K562 (cell line): ENCODE results near the gene TMEFF2. TPM values are rescaled to one million over a fixed set of nuclear protein-coding genes. Genes with fewer than 3 reads are reported as not detected.

Experiments
- ATAC-seq: fragments of 200-7000 bp; cut with Tn5 transposase; 3 replicates; pipeline ENCODE4 v1.9.1; 2020; ENCODE audit warnings: moderate library complexity
- BruUV-seq: library from RNA; stranded (reverse); fragments of 400-500 nt; replicated peaks from 2 replicates; lab custom pipeline; 2021; lab: Mats Ljungman, UMichigan
- CTCF ChIA-PET: fragments of 300-600 bp; formaldehyde crosslinking; extraction: SDS; loops from one replicate; lab custom pipeline; 2021; ENCODE audit warnings: low intra/inter-chr PET ratio; lab: Yijun Ruan, JAX
- POLR2A ChIA-PET: fragments of 300-600, 350-650 bp; sonication (Branson Sonifier 250); formaldehyde crosslinking; extraction: SDS; loops from one replicate; lab custom pipeline; 2021; ENCODE audit warnings: antibody characterized with exemption, inconsistent platforms; lab: Yijun Ruan, JAX
- DNase-seq, 4 experiments: peaks; one replicate each; pipeline versions ENCODE4 v3.0.0 to v3.0.0-alpha.2; 2011 to 2018; ENCODE audit warnings: low spot score in 3 of 4, mixed read lengths in 3 of 4; ENCODE audit errors: extremely low read depth in 1 of 4
- FAIRE-seq: peaks from 2 replicates; lab custom pipeline; 2011; peaks lifted over from hg19 to GRCh38; lab: Jason Lieb, UNC
- H2AFZ ChIP-seq: 2 replicates; pipeline ENCODE4 v1.6.0; 2011; ENCODE audit warnings: low read depth, low read length, control low read depth, inconsistent platforms
- H3K27ac ChIP-seq: fragments of 200-600 bp; 3 replicates; pipeline ENCODE4 v1.8.0; 2011; ENCODE audit warnings: low read depth, mild to moderate bottlenecking, control low read depth, inconsistent platforms, low read length, moderate library complexity, mixed read lengths; ENCODE audit errors: extremely low read depth
- H3K27me3 ChIP-seq, 2 experiments: fragments of 300-600 bp in 1 of 2; 2 replicates in 1 of 2; 3 replicates in 1 of 2; pipeline versions ENCODE4 v1.6.0 to v1.8.0; 2011; ENCODE audit warnings: inconsistent platforms in 2 of 2, low read length in 2 of 2, mild to moderate bottlenecking in 1 of 2, mixed read lengths in 1 of 2, moderate library complexity in 1 of 2; ENCODE audit not compliant: control insufficient read depth in 2 of 2, insufficient read depth in 2 of 2
- H3K36me3 ChIP-seq: fragments of 300-600 bp; 3 replicates; pipeline ENCODE4 v1.8.0; 2011; ENCODE audit warnings: mild to moderate bottlenecking, low read length, inconsistent platforms; ENCODE audit not compliant: control insufficient read depth, insufficient read depth
- H3K4me1 ChIP-seq, 2 experiments: fragments of 200-600 bp in 1 of 2; replicated peaks in 1 of 2; 2 replicates in 1 of 2; 3 replicates in 1 of 2; pipeline versions ENCODE4 v1.5.1 to v1.8.0; 2011; ENCODE audit warnings: inconsistent platforms in 2 of 2, low read length in 2 of 2, mild to moderate bottlenecking in 1 of 2, mixed read lengths in 1 of 2, moderate library complexity in 1 of 2; ENCODE audit not compliant: control insufficient read depth in 2 of 2, insufficient read depth in 2 of 2
- H3K4me2 ChIP-seq: 2 replicates; pipeline ENCODE4 v1.6.1; 2011; ENCODE audit warnings: low read length, control low read depth, inconsistent platforms, mixed read lengths; ENCODE audit not compliant: insufficient read depth
- H3K4me3 ChIP-seq: fragments of 200-600 bp; sonication (generic), shearing (Covaris generic); 2 replicates; pipeline ENCODE4 v1.5.1; 2016; ENCODE audit warnings: control low read depth, inconsistent platforms
- H3K79me2 ChIP-seq: fragments of 200-600 bp; 3 replicates; pipeline ENCODE4 v1.8.0; 2011; ENCODE audit warnings: low read length, inconsistent platforms; ENCODE audit not compliant: control insufficient read depth, insufficient read depth
- H3K9ac ChIP-seq, 2 experiments: 2 replicates each; pipeline versions ENCODE4 v1.6.0 to v1.6.1; 2011; ENCODE audit warnings: low read depth in 2 of 2, low read length in 2 of 2, control low read depth in 1 of 2, inconsistent platforms in 1 of 2, mild to moderate bottlenecking in 1 of 2, mixed read lengths in 1 of 2; ENCODE audit not compliant: insufficient read depth in 1 of 2
- H3K9me1 ChIP-seq: one replicate; pipeline ENCODE4 v1.6.0; 2011; ENCODE audit warnings: inconsistent platforms, mild to moderate bottlenecking, low read length, moderate library complexity; ENCODE audit not compliant: control insufficient read depth, insufficient read depth
- H3K9me3 ChIP-seq: replicated peaks from 2 replicates; pipeline ENCODE4 v1.5.1; 2011; ENCODE audit warnings: low read depth, low read length, inconsistent platforms; ENCODE audit not compliant: control insufficient read depth, insufficient read depth
- H4K20me1 ChIP-seq: replicated peaks from 2 replicates; pipeline ENCODE4 v1.6.1; 2011; ENCODE audit warnings: low read length, inconsistent platforms, mixed read lengths; ENCODE audit not compliant: control insufficient read depth, insufficient read depth
- E2F5 ChIP-seq: sonication (generic); formaldehyde crosslinking; IDR thresholded peaks from 2 replicates; pipeline ENCODE4 v1.8.0; 2022; ENCODE audit warnings: mild to moderate bottlenecking, missing genetic modification reagents
- GTF3C2 ChIP-seq: IDR thresholded peaks from 3 replicates; pipeline ENCODE4 v1.6.1; 2011; ENCODE audit warnings: borderline replicate concordance, mild to moderate bottlenecking, moderate library complexity; ENCODE audit not compliant: insufficient read length; ENCODE audit errors: extremely low read depth
- OTX1 ChIP-seq: fragments of 450-650 bp; formaldehyde crosslinking; IDR thresholded peaks from 2 replicates; pipeline ENCODE4 v1.4.0; 2022; ENCODE audit warnings: mild to moderate bottlenecking
- RAD21 ChIP-seq, 2 experiments: fragments of 250-450 bp in 1 of 2; fragments of 450-650 bp in 1 of 2; sonication (Bioruptor Pico) in 1 of 2; formaldehyde crosslinking in 1 of 2; IDR thresholded peaks in 1 of 2; conservative IDR thresholded peaks in 1 of 2; 2 replicates each; pipeline versions ENCODE4 v1.4.0 to v1.8.0; 2020 to 2022; ENCODE audit warnings: mild to moderate bottlenecking in 2 of 2, moderate library complexity in 1 of 2
- ZBTB8A ChIP-seq: fragments of 450-650 bp; IDR thresholded peaks from 2 replicates; pipeline ENCODE4 v1.6.1; 2018; ENCODE audit warnings: mild to moderate bottlenecking, moderate library complexity; ENCODE audit not compliant: partially characterized antibody
- WGBS: fragments of 100-300 bp; shearing (Covaris generic); methylation state at CpG from one replicate; pipeline ENCODE4 v1.1.6; 2016; ENCODE audit warnings: low coverage, mixed read lengths; ENCODE audit not compliant: insufficient coverage; ENCODE audit errors: missing lambda C conversion rate; 5-methylcytosine and 5-hydroxymethylcytosine counted together
- in situ Hi-C: fragments of 300-500 bp; cut with MboI; formaldehyde crosslinking; loops from 4 replicates; pipeline ENCODE4 v1.15.0; 2018; ENCODE audit warnings: inconsistent platforms, mixed read lengths
- intact Hi-C: fragments of 100-400 bp; cut with micrococcal nuclease; formaldehyde crosslinking; loops from 2 replicates; pipeline ENCODE4 v1.14.2; 2022
- polyA plus RNA-seq, 8 experiments: library from polyadenylated mRNA; depleted of rRNA in 4 of 8; stranded (reverse) in 5 of 8; unstranded in 3 of 8; fragments of >200 nt; fragmentation: Nextera tagmentation in 2 of 8; fragmentation: Illumina TruSeq in 1 of 8; extraction: Ambion mirVana in 2 of 8; extraction: Trizol in 1 of 8; gene quantifications; 2 replicates each; pipeline versions ENCODE4 v1.2.1 to v1.2.3, GENCODE V29; 2011 to 2014; ENCODE audit warnings: inconsistent platforms in 1 of 8, missing spikeins in 1 of 8
- total RNA-seq, 7 experiments: library from RNA; depleted of rRNA in 6 of 7; stranded (reverse); fragments of >200 nt in 6 of 7; fragmentation: Illumina TruSeq in 2 of 7; extraction: Trizol in 2 of 7; gene quantifications; 2 replicates each; pipeline versions ENCODE4 v1.2.1 to v1.2.3, GENCODE V29; 2011 to 2021; ENCODE audit warnings: low replicate concordance in 1 of 7
- TF ChIP-seq, protein P1 (sequence below), 2 experiments: IDR thresholded peaks in 1 of 2; conservative IDR thresholded peaks in 1 of 2; 2 replicates each; pipeline ENCODE4 v1.6.1; 2016; ENCODE audit warnings: low read depth in 2 of 2, mild to moderate bottlenecking in 1 of 2, missing compliant biosample characterization in 1 of 2, missing genetic modification characterization in 1 of 2, moderate library complexity in 1 of 2
- TF ChIP-seq, protein P2 (sequence below): sonication (generic); formaldehyde crosslinking; IDR thresholded peaks from 2 replicates; pipeline ENCODE4 v1.8.1; 2023; ENCODE audit warnings: mild to moderate bottlenecking, missing genetic modification reagents
- TF ChIP-seq, protein P3 (sequence below): fragments of 450-650 bp; formaldehyde crosslinking; conservative IDR thresholded peaks from 2 replicates; pipeline ENCODE4 v1.4.0; 2022; ENCODE audit warnings: mild to moderate bottlenecking, missing genetic modification characterization

The TMEFF2 gene
- total and polyA plus RNA-seq, 9 of the 15 experiments (the other 6 are each of a cell fraction or from before 2014, with no cell fraction given), result 1.4 TPM; not detected in 8

- no peaks in the 10 kb centered on the region for H3K9me1 ChIP-seq
- in situ Hi-C loops (no loop called here), intact Hi-C loops (no loop called here)
- DNase-seq (no peak), FAIRE-seq (no peak), ATAC-seq (no peak)
- no peak overlapping the region for H3K4me3 ChIP-seq
- ChIA-PET CTCF (no interaction called here), POLR2A (interaction anchor here (0.6 kb wide), 1 partner anchor 159 kb away, joined by 3 read pairs; no protein-coding TSS in a partner anchor)
- H3K4me2 ChIP-seq, result no peak overlapping the region
- H3K9me3 ChIP-seq, result no peaks in the 10 kb centered on the region
- H3K9ac ChIP-seq, result no peak overlapping the region
- no peaks in the 10 kb centered on the region for H3K4me1 ChIP-seq
- no peak overlapping the region for H2AFZ ChIP-seq
- BruUV-seq, result no TSS peak
- H3K79me2 ChIP-seq, result no peaks in the 10 kb centered on the region
- no peak overlapping the region for H3K27ac ChIP-seq
- H3K36me3 ChIP-seq, result no peaks in the 10 kb centered on the region
- no peaks in the 10 kb centered on the region for H4K20me1 ChIP-seq
- H3K27me3 ChIP-seq, result no peaks in the 10 kb centered on the region
- WGBS, result 2% methylated on average over 9 of the region's 9 CpGs
- TF ChIP-seq E2F5 (CRISPR knock-in tag) (no peak), ZBTB8A (no peak), OTX1 (no peak), GTF3C2 (no peak), RAD21 (CRISPR knock-in tag; conservative IDR thresholded peaks at IDR 0.05 in 1 of 2, IDR thresholded peaks at IDR 0.05 in 1 of 2) (no peak)
- TF ChIP-seq, protein P1, sequence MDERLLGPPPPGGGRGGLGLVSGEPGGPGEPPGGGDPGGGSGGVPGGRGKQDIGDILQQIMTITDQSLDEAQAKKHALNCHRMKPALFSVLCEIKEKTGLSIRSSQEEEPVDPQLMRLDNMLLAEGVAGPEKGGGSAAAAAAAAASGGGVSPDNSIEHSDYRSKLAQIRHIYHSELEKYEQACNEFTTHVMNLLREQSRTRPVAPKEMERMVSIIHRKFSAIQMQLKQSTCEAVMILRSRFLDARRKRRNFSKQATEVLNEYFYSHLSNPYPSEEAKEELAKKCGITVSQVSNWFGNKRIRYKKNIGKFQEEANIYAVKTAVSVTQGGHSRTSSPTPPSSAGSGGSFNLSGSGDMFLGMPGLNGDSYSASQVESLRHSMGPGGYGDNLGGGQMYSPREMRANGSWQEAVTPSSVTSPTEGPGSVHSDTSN (CRISPR knock-in tag; IDR thresholded peaks at IDR 0.05; ENCODE audit: low read depth), result no peak
- TF ChIP-seq, protein P1 (tag; conservative IDR thresholded peaks at IDR 0.05; ENCODE audit: low read depth), result no peak
- TF ChIP-seq, protein P2, sequence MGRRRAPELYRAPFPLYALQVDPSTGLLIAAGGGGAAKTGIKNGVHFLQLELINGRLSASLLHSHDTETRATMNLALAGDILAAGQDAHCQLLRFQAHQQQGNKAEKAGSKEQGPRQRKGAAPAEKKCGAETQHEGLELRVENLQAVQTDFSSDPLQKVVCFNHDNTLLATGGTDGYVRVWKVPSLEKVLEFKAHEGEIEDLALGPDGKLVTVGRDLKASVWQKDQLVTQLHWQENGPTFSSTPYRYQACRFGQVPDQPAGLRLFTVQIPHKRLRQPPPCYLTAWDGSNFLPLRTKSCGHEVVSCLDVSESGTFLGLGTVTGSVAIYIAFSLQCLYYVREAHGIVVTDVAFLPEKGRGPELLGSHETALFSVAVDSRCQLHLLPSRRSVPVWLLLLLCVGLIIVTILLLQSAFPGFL (CRISPR knock-in tag), result no peak
- TF ChIP-seq, protein P3, sequence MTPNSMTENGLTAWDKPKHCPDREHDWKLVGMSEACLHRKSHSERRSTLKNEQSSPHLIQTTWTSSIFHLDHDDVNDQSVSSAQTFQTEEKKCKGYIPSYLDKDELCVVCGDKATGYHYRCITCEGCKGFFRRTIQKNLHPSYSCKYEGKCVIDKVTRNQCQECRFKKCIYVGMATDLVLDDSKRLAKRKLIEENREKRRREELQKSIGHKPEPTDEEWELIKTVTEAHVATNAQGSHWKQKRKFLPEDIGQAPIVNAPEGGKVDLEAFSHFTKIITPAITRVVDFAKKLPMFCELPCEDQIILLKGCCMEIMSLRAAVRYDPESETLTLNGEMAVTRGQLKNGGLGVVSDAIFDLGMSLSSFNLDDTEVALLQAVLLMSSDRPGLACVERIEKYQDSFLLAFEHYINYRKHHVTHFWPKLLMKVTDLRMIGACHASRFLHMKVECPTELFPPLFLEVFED (CRISPR knock-in tag), result no peak
These were observed 11.7 kb upstream of the TMEFF2 start for GRCh38 chr2:192206399-192206798.
